Fibroblast of lung (primary cell): ENCODE results near the gene AKAP9.

Experiments
- EZH2 ChIP-seq: IDR thresholded peaks from 2 replicates; pipeline ENCODE4 v1.5.1; 2012; ENCODE audit warnings: low read length, control low read depth, mild to moderate bottlenecking; ENCODE audit errors: missing control alignments
- TF ChIP-seq, protein P1 (sequence below), 2 donors: IDR thresholded peaks in 1 of 2; conservative IDR thresholded peaks in 1 of 2; 1 replicate in 1 of 2; 2 replicates in 1 of 2; pipeline ENCODE4 v1.5.1; 2011 to 2012; ENCODE audit warnings: low read length in 2 of 2, control low read depth in 1 of 2, inconsistent platforms in 1 of 2, low read depth in 1 of 2, mild to moderate bottlenecking in 1 of 2

DNA sequence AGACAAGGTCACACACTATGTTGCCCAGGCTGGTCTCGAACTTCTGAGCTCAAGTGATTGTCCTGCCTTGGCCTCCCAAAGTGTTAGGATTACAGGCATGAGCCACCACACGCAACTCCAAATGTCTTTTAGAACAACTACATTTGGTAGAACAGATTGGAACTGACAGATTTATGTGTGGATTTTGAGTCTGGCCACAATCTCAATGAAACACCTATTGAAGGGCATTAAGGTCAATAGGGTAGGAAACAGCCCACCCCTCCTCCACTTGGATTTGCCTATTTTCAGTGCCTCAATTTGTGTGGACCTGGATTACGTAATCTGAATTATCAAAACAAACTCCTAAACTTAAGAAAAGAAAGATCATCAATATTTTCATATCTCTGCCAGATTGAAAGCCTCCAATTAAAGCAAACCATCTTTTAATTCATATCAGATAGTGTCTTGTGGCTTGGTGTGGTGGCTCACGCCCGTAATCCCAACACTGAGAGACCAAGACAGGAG is 209.1 kb downstream of the AKAP9 start:
- TF ChIP-seq, protein P1, sequence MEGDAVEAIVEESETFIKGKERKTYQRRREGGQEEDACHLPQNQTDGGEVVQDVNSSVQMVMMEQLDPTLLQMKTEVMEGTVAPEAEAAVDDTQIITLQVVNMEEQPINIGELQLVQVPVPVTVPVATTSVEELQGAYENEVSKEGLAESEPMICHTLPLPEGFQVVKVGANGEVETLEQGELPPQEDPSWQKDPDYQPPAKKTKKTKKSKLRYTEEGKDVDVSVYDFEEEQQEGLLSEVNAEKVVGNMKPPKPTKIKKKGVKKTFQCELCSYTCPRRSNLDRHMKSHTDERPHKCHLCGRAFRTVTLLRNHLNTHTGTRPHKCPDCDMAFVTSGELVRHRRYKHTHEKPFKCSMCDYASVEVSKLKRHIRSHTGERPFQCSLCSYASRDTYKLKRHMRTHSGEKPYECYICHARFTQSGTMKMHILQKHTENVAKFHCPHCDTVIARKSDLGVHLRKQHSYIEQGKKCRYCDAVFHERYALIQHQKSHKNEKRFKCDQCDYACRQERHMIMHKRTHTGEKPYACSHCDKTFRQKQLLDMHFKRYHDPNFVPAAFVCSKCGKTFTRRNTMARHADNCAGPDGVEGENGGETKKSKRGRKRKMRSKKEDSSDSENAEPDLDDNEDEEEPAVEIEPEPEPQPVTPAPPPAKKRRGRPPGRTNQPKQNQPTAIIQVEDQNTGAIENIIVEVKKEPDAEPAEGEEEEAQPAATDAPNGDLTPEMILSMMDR (conservative IDR thresholded peaks at IDR 0.05 in 1 of 2, IDR thresholded peaks at IDR 0.05 in 1 of 2; ENCODE audit: low read depth in 1 of 2, low read length in 2 of 2): no peak
- TF ChIP-seq EZH2: no peak
